Ovary (tissue), 9 donors: ENCODE results near the gene UBFD1. TPM values are rescaled to one million over a fixed set of nuclear protein-coding genes. Genes with fewer than 3 reads are reported as not detected.

Experiments
- DNase-seq, 5 donors: peaks; one replicate each; pipeline ENCODE4 v3.0.0-alpha.2; 2019 to 2020
- H3K27ac ChIP-seq, 2 donors: fragments of 200-600 bp; one replicate each; pipeline versions ENCODE4 v1.5.1 to v1.8.0; 2019 to 2022
- H3K27me3 ChIP-seq: fragments of 200-600 bp; one replicate; pipeline ENCODE4 v1.8.0; 2022
- H3K36me3 ChIP-seq: fragments of 200-600 bp; sonication (generic); one replicate; pipeline ENCODE4 v1.5.1; 2019
- H3K4me1 ChIP-seq: one replicate; pipeline ENCODE4 v1.8.1; 2013; ENCODE audit warnings: mild to moderate bottlenecking, moderate library complexity; ENCODE audit not compliant: insufficient read depth
- H3K4me3 ChIP-seq: fragments of 200-600 bp; sonication (generic); one replicate; pipeline ENCODE4 v1.5.1; 2017
- H3K9me3 ChIP-seq, 2 donors: fragments of 200-600 bp in 1 of 2; sonication (generic) in 1 of 2; one replicate each; pipeline versions ENCODE4 v1.5.1 to v1.8.1; 2013 to 2019; ENCODE audit warnings: mild to moderate bottlenecking in 1 of 2, moderate library complexity in 1 of 2
- EP300 ChIP-seq: sonication (generic); formaldehyde crosslinking; IDR thresholded peaks from one replicate; pipeline ENCODE4 v1.6.1; 2017; ENCODE audit warnings: antibody characterized with exemption
- POLR2A ChIP-seq: fragments of 450-650 bp; IDR thresholded peaks from one replicate; pipeline ENCODE4 v1.6.1; 2017; ENCODE audit warnings: antibody characterized with exemption, mild to moderate bottlenecking, moderate library complexity
- WGBS, 3 donors: extraction: QIAGEN DNeasy Blood & Tissue Kit in 1 of 3; methylation state at CpG; one replicate each; pipeline versions ENCODE4 v1.1.5 to v1.1.7; 2013 to 2017; 5-methylcytosine and 5-hydroxymethylcytosine counted together
- intact Hi-C, 4 donors: fragments of 100-400 bp; cut with DNase I; formaldehyde crosslinking; loops; one replicate each; pipeline versions ENCODE4 v1.11.0 to v1.15.1; 2022 to 2023
- polyA plus RNA-seq, 2 donors: library from polyadenylated mRNA; stranded (reverse); fragments of 200-250 nt in 1 of 2; fragments of 350-450 nt in 1 of 2; fragmentation: Illumina TruSeq in 1 of 2; extraction: RNeasy Lipid Tissue Mini Kit (QIAGEN cat#74804) in 1 of 2; gene quantifications; one replicate each; pipeline ENCODE4 v1.2.3, GENCODE V29; 2013 to 2014
- total RNA-seq, 7 donors: library from RNA; depleted of rRNA in 2 of 7; stranded (reverse); fragments of >200 nt in 2 of 7; fragmentation: NEBNext Ultra II Directional in 3 of 7; extraction: Animal tissue kit (Norgen Biotek cat#: 25700) in 3 of 7; gene quantifications; one replicate each; pipeline versions ENCODE4 v1.1.0 to v1.2.4, GENCODE V29; 2016 to 2023
- TF ChIP-seq, protein P1 (sequence below), 3 donors: fragments of 450-650 bp in 2 of 3; fragments of 200-600 bp in 1 of 3; IDR thresholded peaks; one replicate each; pipeline versions ENCODE4 v1.5.1 to v1.8.0; 2016 to 2022; ENCODE audit warnings: antibody characterized with exemption in 3 of 3, mild to moderate bottlenecking in 1 of 3
- donor health status: DM: no; HTN: no; CAD: no; lungs with moderate emphysema.
- donor health status: DM: no; HTN: no; CAD: no.
- donor health status: Bipolar disorder and iron deficiency.
- donor health status: DM: yes; HTN: yes; CAD: no.
- donor health status: DM: no; HTN: no; CAD: no.
- donor health status: DM: yes; HTN: yes; CAD: no.

The UBFD1 gene
- total and polyA plus RNA-seq, 9 donors, result 13.8 to 67.4 (median 54.0) TPM

DNA sequence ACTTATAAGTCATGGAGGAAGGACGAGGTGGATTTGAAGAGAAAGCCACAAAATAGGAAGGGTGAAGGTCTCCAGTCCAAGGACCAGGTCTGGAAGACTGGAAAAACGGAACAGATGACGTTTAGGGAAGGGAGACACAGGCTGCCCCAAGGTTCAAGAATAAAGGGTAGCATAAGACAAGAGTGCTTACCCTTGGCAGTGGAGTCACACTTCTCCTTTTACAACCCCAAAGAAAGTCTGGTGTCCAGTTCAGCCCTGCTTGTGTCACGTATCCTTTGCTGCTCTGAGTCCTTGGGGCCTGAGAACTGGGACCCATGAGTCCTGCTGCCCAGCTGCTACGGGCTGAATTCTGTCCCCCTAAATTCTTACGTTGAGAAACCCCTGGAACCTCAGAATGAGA is 34.2 kb upstream of the UBFD1 start:
- Histone ChIP-seq H3K4me3 (no peak overlapping the region), H3K9me3 (no peaks in the 10 kb centered on the region), H3K27me3 (no peaks in the 10 kb centered on the region), H3K36me3 (no peaks in the 10 kb centered on the region), H3K4me1 (no peaks in the 10 kb centered on the region), H3K27ac (no peak overlapping the region)
- intact Hi-C loops, result no loop called here
- TF ChIP-seq POLR2A (no peak), EP300 (no peak)
- TF ChIP-seq, protein P1, sequence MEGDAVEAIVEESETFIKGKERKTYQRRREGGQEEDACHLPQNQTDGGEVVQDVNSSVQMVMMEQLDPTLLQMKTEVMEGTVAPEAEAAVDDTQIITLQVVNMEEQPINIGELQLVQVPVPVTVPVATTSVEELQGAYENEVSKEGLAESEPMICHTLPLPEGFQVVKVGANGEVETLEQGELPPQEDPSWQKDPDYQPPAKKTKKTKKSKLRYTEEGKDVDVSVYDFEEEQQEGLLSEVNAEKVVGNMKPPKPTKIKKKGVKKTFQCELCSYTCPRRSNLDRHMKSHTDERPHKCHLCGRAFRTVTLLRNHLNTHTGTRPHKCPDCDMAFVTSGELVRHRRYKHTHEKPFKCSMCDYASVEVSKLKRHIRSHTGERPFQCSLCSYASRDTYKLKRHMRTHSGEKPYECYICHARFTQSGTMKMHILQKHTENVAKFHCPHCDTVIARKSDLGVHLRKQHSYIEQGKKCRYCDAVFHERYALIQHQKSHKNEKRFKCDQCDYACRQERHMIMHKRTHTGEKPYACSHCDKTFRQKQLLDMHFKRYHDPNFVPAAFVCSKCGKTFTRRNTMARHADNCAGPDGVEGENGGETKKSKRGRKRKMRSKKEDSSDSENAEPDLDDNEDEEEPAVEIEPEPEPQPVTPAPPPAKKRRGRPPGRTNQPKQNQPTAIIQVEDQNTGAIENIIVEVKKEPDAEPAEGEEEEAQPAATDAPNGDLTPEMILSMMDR (IDR thresholded peaks at IDR 0.05), result no peak
- WGBS, 3 donors, result 93 to 96% (median 95%) methylated on average over 6 of the region's 6 CpGs
- DNase-seq, result no peak

DNA sequence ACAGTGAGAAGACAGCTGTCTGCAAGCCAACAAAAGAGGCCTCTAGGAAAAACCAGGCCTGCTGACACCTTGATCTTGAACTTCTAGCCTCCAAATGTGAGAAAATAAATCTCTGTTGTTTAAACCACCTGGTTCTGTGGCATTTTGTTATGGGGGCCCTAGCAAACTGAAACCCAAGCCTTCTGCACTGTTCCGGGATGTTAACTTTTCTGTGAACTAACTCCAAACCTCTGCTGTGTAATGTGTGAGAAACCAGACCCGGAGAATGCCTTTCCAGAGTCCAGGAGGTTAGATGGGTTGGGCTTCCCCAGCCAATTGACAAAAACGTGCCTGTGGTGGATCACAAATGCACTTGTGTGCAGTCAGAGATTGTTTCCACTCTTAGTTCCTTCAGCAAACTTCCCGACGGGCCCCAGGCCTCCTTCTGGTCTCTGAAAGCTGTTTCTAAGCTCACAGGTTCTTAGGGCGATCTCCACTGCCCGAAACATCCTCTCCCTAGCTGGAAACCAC is 33.6 kb upstream of the UBFD1 start:
- H3K27me3 ChIP-seq, result no peaks in the 10 kb centered on the region
- H3K36me3 ChIP-seq, result no peaks in the 10 kb centered on the region
- TF ChIP-seq, protein P1 (IDR thresholded peaks at IDR 0.05), result no peak
- no peak for TF ChIP-seq POLR2A
- no peak for TF ChIP-seq EP300
- WGBS, 3 donors, result 78 to 88% (median 84%) methylated on average over 7 of the region's 7 CpGs
- H3K27ac ChIP-seq, result no peak overlapping the region
- H3K9me3 ChIP-seq, result no peaks in the 10 kb centered on the region
- H3K4me3 ChIP-seq, result no peak overlapping the region
- DNase-seq, result no peak
- no peaks in the 10 kb centered on the region for H3K4me1 ChIP-seq
- intact Hi-C loops, result no loop called here

DNA sequence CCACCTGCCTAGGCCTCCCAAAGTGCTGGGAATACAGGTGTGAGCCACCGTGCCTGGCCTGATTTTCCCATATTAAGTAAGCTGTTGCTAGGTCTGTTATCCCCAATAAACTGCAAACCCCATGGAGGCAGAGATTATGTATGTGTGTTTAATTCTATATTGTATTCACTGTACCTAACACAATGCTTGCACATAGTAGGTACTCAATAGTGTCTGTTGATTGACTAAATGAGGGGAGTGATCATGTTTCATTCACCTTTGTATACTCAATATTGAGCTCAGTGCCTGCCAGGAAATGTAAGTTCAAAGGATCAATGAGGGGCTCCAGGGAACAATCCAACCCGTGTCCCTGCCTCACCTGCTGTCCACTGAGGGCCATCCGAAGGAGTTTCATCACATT is 32.6 kb upstream of the UBFD1 start:
- no peaks in the 10 kb centered on the region for H3K4me1 ChIP-seq
- intact Hi-C loops, result no loop called here

GRCh38 chr16:23527961-23528643 is 29.4 kb upstream of the UBFD1 start:
- Histone ChIP-seq H3K4me1 (no peaks in the 10 kb centered on the region), H3K27ac (no peak overlapping the region), H3K9me3 (no peaks in the 10 kb centered on the region), H3K36me3 (no peaks in the 10 kb centered on the region), H3K27me3 (no peaks in the 10 kb centered on the region), H3K4me3 (no peak overlapping the region)
- WGBS, 3 donors, result 91 to 94% (median 91%) methylated on average over 11 of the region's 11 CpGs
- no peak for DNase-seq
- intact Hi-C loops, result no loop called here
- TF ChIP-seq EP300 (no peak), POLR2A (no peak)
- TF ChIP-seq, protein P1 (IDR thresholded peaks at IDR 0.05), result no peak

More for the DNA sequence above, 32.6 kb upstream of the UBFD1 start:
- TF ChIP-seq EP300 (no peak), POLR2A (no peak)
- TF ChIP-seq, protein P1 (IDR thresholded peaks at IDR 0.05), result no peak
- H3K27ac ChIP-seq, result no peak overlapping the region
- no peak for DNase-seq
- H3K9me3 ChIP-seq, result no peaks in the 10 kb centered on the region
- no peak overlapping the region for H3K4me3 ChIP-seq
- H3K36me3 ChIP-seq, result no peaks in the 10 kb centered on the region
- WGBS, 3 donors, result 89 to 98% (median 97%) methylated on average over 3 of the region's 3 CpGs
- H3K27me3 ChIP-seq, result no peaks in the 10 kb centered on the region
